GM23248 (cell line): ENCODE measurements around the gene EIF3A. TPM values are rescaled to one million over a fixed set of nuclear protein-coding genes. Genes with fewer than 3 reads are reported as not detected.

Experiments used
- DNase-seq: peaks from one replicate; pipeline ENCODE4 v3.0.0-alpha.2; 2015
- H2AFZ ChIP-seq: fragments of 200-600 bp; sonication (generic); 2 replicates; pipeline ENCODE4 v1.6.1; 2016; ENCODE audit warnings: antibody characterized with exemption
- H3F3A ChIP-seq: fragments of 200-600 bp; sonication (generic); 2 replicates; pipeline ENCODE4 v1.6.1; 2016; ENCODE audit warnings: mild to moderate bottlenecking, antibody characterized with exemption, mixed run types; ENCODE audit not compliant: insufficient read depth
- H3K27ac ChIP-seq: fragments of 200-600 bp; sonication (generic); 2 replicates; pipeline ENCODE4 v1.5.1; 2016; ENCODE audit warnings: mild to moderate bottlenecking
- H3K27me3 ChIP-seq: fragments of 200-600 bp; sonication (generic); replicated peaks from 2 replicates; pipeline ENCODE4 v1.6.1; 2016; ENCODE audit warnings: mild to moderate bottlenecking; ENCODE audit not compliant: insufficient read depth
- H3K36me3 ChIP-seq: fragments of 200-600 bp; sonication (generic); 2 replicates; pipeline ENCODE4 v1.6.1; 2016; ENCODE audit warnings: low read depth, mild to moderate bottlenecking
- H3K4me1 ChIP-seq: fragments of 200-600 bp; sonication (generic); 2 replicates; pipeline ENCODE4 v1.6.1; 2016; ENCODE audit warnings: mild to moderate bottlenecking; ENCODE audit not compliant: insufficient read depth
- H3K4me2 ChIP-seq: fragments of 200-600 bp; sonication (generic); one replicate; pipeline ENCODE4 v1.6.1; 2016; ENCODE audit warnings: mild to moderate bottlenecking; ENCODE audit not compliant: unreplicated experiment
- H3K4me3 ChIP-seq: fragments of 200-600 bp; sonication (generic); 2 replicates; pipeline ENCODE4 v1.5.1; 2016; ENCODE audit warnings: mild to moderate bottlenecking
- H3K79me2 ChIP-seq: fragments of 200-600 bp; sonication (generic); 2 replicates; pipeline ENCODE4 v1.6.1; 2016; ENCODE audit warnings: mild to moderate bottlenecking; ENCODE audit not compliant: insufficient read depth
- H3K9ac ChIP-seq: fragments of 200-600 bp; sonication (generic); 2 replicates; pipeline ENCODE4 v1.6.1; 2016; ENCODE audit warnings: mild to moderate bottlenecking
- H3K9me2 ChIP-seq: fragments of 200-600 bp; sonication (generic); 2 replicates; pipeline ENCODE4 v1.6.1; 2016; ENCODE audit warnings: mixed run types, mild to moderate bottlenecking, moderate library complexity; ENCODE audit not compliant: insufficient read depth
- H3K9me3 ChIP-seq: fragments of 200-600 bp; sonication (generic); one replicate; pipeline ENCODE4 v1.6.1; 2017; ENCODE audit warnings: low read depth
- H4K20me1 ChIP-seq: fragments of 200-600 bp; sonication (generic); 2 replicates; pipeline ENCODE4 v1.6.0; 2016; ENCODE audit not compliant: insufficient read depth
- EZH2 ChIP-seq: fragments of 200-600 bp; sonication (generic); IDR thresholded peaks from 2 replicates; pipeline ENCODE4 v1.6.1; 2018; ENCODE audit warnings: antibody characterized with exemption, mild to moderate bottlenecking; ENCODE audit not compliant: insufficient read depth, poor library complexity, severe bottlenecking
- EZH2phosphoT487 ChIP-seq: fragments of 200-600 bp; sonication (generic); IDR thresholded peaks from 2 replicates; pipeline ENCODE4 v1.6.1; 2018; ENCODE audit warnings: antibody characterized with exemption, moderate library complexity, mild to moderate bottlenecking, low read depth; ENCODE audit not compliant: insufficient read depth
- WGBS, 2 experiments: methylation state at CpG; one replicate each; pipeline ENCODE4 v1.1.6; 2015 to 2017; ENCODE audit warnings: low lambda C conversion rate in 2 of 2, low coverage in 1 of 2; ENCODE audit errors: missing lambda C conversion rate in 2 of 2; 5-methylcytosine and 5-hydroxymethylcytosine counted together
- in situ Hi-C: fragments of 300-500 bp; cut with MboI; formaldehyde crosslinking; loops from 2 replicates; pipeline ENCODE4 v1.15.0; 2020
- polyA plus RNA-seq: library from polyadenylated mRNA; unstranded; fragments of >200 nt; fragmentation: Nextera tagmentation; extraction: Ambion mirVana; gene quantifications from 2 replicates; pipeline ENCODE4 v1.2.1, GENCODE V29; 2016
- total RNA-seq: library from RNA; depleted of rRNA; stranded (reverse); fragments of >200 nt; shearing (Covaris generic); gene quantifications from 2 replicates; pipeline ENCODE4 v1.2.3, GENCODE V29; 2014

The EIF3A gene
- total and polyA plus RNA-seq, 2 experiments from 2014 or later = 74.5 to 91.3 TPM

- Histone ChIP-seq H3K4me3 (no peak overlapping the region), H3K27me3 (no peaks in the 10 kb centered on the region), H4K20me1 (peaks cover 13% of the 10 kb centered on the region; the same call in 1 of the 2 replicates), H3K9ac (no peak overlapping the region), H3K9me2 (no peaks in the 10 kb centered on the region), H3K27ac (no peak overlapping the region), H3F3A (peaks cover 67% of the 10 kb centered on the region), H3K9me3 (no peaks in the 10 kb centered on the region), H3K4me1 (no peaks in the 10 kb centered on the region), H3K4me2 (no peak overlapping the region), H2AFZ (no peak overlapping the region), H3K79me2 (peaks cover 100% of the 10 kb centered on the region), H3K36me3 (peaks cover 94% of the 10 kb centered on the region)
- WGBS, 2 experiments = 97% methylated on average over 4 of the region's 4 CpGs
- TF ChIP-seq EZH2 (no peak), EZH2phosphoT487 (no peak)
- in situ Hi-C loops = no loop called here
- no peak for DNase-seq
These were observed 21.1 kb downstream of the EIF3A start for GRCh38 chr10:119059557-119059956.

DNA sequence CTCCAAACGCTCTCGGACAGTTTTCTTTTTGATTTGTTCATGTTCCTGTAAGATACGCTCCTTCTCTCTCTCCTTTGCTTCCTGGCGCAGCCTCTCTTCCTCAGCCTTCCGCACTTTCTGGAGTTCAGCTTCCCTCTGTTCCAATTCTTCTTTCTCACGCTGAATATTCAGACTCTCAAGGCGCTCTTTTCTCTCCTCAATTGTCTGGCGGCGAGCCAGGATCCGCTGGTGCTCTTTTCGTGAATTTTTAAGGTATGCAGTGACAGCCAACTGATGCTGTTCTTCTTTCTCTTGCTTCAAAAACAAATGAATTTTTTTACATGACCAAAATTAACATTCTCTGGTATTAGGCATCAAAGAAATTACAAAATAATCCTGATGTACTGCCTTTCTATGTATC lies 22.6 kb downstream of the EIF3A start:
- H3K79me2 ChIP-seq = peaks cover 100% of the 10 kb centered on the region
- H3K4me3 ChIP-seq = no peak overlapping the region
- in situ Hi-C loops = no loop called here
- H3K4me2 ChIP-seq = no peak overlapping the region
- DNase-seq = no peak
- H3K27ac ChIP-seq = no peak overlapping the region
- H3K9me3 ChIP-seq = no peaks in the 10 kb centered on the region
- H3F3A ChIP-seq = peaks cover 56% of the 10 kb centered on the region
- WGBS, 2 experiments = 80 to 82% methylated on average over 11 of the region's 11 CpGs
- no peak for TF ChIP-seq EZH2
- no peak for TF ChIP-seq EZH2phosphoT487
- H3K4me1 ChIP-seq = no peaks in the 10 kb centered on the region
- H2AFZ ChIP-seq = no peak overlapping the region
- peaks cover 13% of the 10 kb centered on the region; the same call in 1 of the 2 replicates for H4K20me1 ChIP-seq
- H3K9me2 ChIP-seq = no peaks in the 10 kb centered on the region
- no peaks in the 10 kb centered on the region for H3K27me3 ChIP-seq
- H3K36me3 ChIP-seq = peaks cover 88% of the 10 kb centered on the region
- H3K9ac ChIP-seq = no peak overlapping the region

- Histone ChIP-seq H3F3A (peaks cover 53% of the 10 kb centered on the region), H2AFZ (no peak overlapping the region), H3K27ac (no peak overlapping the region), H3K4me2 (no peak overlapping the region), H3K36me3 (peaks cover 90% of the 10 kb centered on the region), H3K4me3 (no peak overlapping the region), H3K27me3 (no peaks in the 10 kb centered on the region), H4K20me1 (0 out of 2 replicates have a peak, but pooled peaks cover 11% of the 10 kb centered on the region), H3K9ac (no peak overlapping the region), H3K9me3 (no peaks in the 10 kb centered on the region), H3K79me2 (peaks cover 100% of the 10 kb centered on the region), H3K9me2 (no peaks in the 10 kb centered on the region), H3K4me1 (no peaks in the 10 kb centered on the region)
- in situ Hi-C loops = no loop called here
- WGBS, 2 experiments = 100% methylated on average over 1 of the region's 1 CpG
- DNase-seq = no peak
- TF ChIP-seq EZH2 (no peak), EZH2phosphoT487 (no peak)
These were observed 25.1 kb downstream of the EIF3A start for GRCh38 chr10:119055472-119055871.

DNA sequence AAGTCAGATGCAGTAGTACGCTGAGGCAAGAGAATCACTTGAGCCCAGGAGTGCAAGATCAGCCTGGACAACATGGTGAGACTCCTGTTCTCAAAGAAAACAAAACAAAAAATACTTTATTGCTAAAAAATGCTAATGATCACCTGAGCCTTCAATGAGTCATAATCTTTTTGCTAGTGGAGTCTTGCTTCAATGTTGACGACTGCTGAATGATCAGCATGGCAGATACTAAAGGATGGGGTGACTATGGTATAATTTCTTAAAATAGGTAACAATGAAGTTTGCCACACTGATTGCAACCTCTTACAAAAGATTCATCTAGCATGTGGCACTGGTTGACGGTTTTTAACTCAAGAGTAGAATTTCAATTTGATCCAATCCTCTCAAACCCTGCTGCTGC lies 28.8 kb downstream of the EIF3A start:
- peaks cover 100% of the 10 kb centered on the region for H3K79me2 ChIP-seq
- TF ChIP-seq EZH2phosphoT487 (no peak), EZH2 (no peak)
- H3K4me2 ChIP-seq = no peak overlapping the region
- in situ Hi-C loops = no loop called here
- H3F3A ChIP-seq = peaks cover 54% of the 10 kb centered on the region
- H2AFZ ChIP-seq = no peak overlapping the region
- H3K9ac ChIP-seq = no peak overlapping the region
- no peaks in the 10 kb centered on the region for H3K4me1 ChIP-seq
- no peak for DNase-seq
- H3K9me2 ChIP-seq = no peaks in the 10 kb centered on the region
- H4K20me1 ChIP-seq = peaks cover 19% of the 10 kb centered on the region; the same call in 1 of the 2 replicates
- no peaks in the 10 kb centered on the region for H3K9me3 ChIP-seq
- H3K4me3 ChIP-seq = no peak overlapping the region
- H3K27me3 ChIP-seq = no peaks in the 10 kb centered on the region
- peaks cover 91% of the 10 kb centered on the region for H3K36me3 ChIP-seq
- 70 to 72% methylated on average over 3 of the region's 3 CpGs for WGBS, 2 experiments
- no peak overlapping the region for H3K27ac ChIP-seq

GRCh38 chr10:119049777-119050176 lies 30.8 kb downstream of the EIF3A start:
- 94 to 96% methylated on average over 14 of the region's 14 CpGs for WGBS, 2 experiments
- in situ Hi-C loops = no loop called here
- Histone ChIP-seq H3K79me2 (peaks cover 100% of the 10 kb centered on the region), H3F3A (peaks cover 50% of the 10 kb centered on the region), H4K20me1 (peaks cover 27% of the 10 kb centered on the region; the same call in 1 of the 2 replicates), H3K36me3 (peaks cover 94% of the 10 kb centered on the region), H3K9me2 (no peaks in the 10 kb centered on the region), H3K9ac (no peak overlapping the region), H3K4me1 (no peaks in the 10 kb centered on the region), H3K27me3 (no peaks in the 10 kb centered on the region), H3K27ac (no peak overlapping the region), H2AFZ (no peak overlapping the region), H3K4me2 (no peak overlapping the region), H3K4me3 (no peak overlapping the region), H3K9me3 (no peaks in the 10 kb centered on the region)
- no peak for DNase-seq
- TF ChIP-seq EZH2phosphoT487 (no peak), EZH2 (no peak)
